ENCODE results near the gene GNRHR.

DNA sequence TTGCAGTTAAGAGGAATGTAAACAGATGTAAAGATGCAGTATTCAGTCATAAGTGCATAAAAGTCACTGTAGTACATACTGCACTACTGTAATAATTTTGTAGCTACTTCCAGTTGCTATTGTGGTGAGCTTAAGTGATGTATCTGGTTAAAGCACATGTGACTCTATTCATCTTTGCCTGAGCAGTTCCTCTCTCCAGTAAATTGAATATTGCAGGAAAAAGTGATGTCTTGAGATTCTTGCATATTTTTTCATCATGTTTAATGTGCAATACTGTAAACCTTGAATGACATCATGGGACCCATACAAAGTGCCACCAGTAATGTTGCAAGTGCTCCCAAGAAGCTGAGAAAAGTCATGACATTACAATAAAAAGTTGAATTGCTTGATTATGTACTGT lies 62.9 kb downstream of the GNRHR start:
- TF ChIP-seq FOXM1 (IDR thresholded peaks at IDR 0.05; ENCODE audit: borderline replicate concordance, low read depth) (no peak), TCF12 (IDR thresholded peaks at IDR 0.05; ENCODE audit: low read depth) (no peak), EGR1 (IDR thresholded peaks at IDR 0.05) (no peak), CREB1 (IDR thresholded peaks at IDR 0.05; ENCODE audit: low read depth) (no peak)

Measured in Ishikawa (cell line).